Stimulated activated CD8-positive, alpha-beta memory T cell treated with anti-CD3 and anti-CD28 coated beads, Interleukin-7, amount 100 ng/mL, for 24 hours (primary cell): ENCODE data around the gene SLC13A4.
"Not testable (repeated sequence)": the region's sequence is repeated elsewhere in the genome, so short reads cannot be mapped to it uniquely, and the experiment has no call there.

Source experiments
- DNase-seq: peaks from one replicate; pipeline ENCODE4 v3.0.0-alpha.2; 2020; ENCODE audit warnings: low read depth

Gene SLC13A4

GRCh38 chr7:135718219-135718618 is 9.8 kb downstream of the SLC13A4 start:
- DNase-seq, result no peak

GRCh38 chr7:135717693-135718092 is 10.3 kb downstream of the SLC13A4 start:
- DNase-seq, result no peak

- DNase-seq, result no peak
These were observed 11.2 kb downstream of the SLC13A4 start for GRCh38 chr7:135716677-135717238.

- no peak for DNase-seq
These were observed 12.3 kb downstream of the SLC13A4 start for GRCh38 chr7:135715673-135716072.

GRCh38 chr7:135715055-135715522 is 12.9 kb downstream of the SLC13A4 start:
- no peak for DNase-seq

GRCh38 chr7:135714534-135715009 is 13.4 kb downstream of the SLC13A4 start:
- DNase-seq, result no peak

- no peak for DNase-seq
These were observed 14.0 kb downstream of the SLC13A4 start for GRCh38 chr7:135713836-135714470.

GRCh38 chr7:135712796-135713195 is 15.2 kb downstream of the SLC13A4 start:
- DNase-seq, result no peak

GRCh38 chr7:135712182-135712782 is 15.7 kb downstream of the SLC13A4 start:
- DNase-seq, result no peak

- no peak for DNase-seq
These were observed 16.9 kb downstream of the SLC13A4 start for GRCh38 chr7:135711139-135711469.

GRCh38 chr7:135710417-135711138 is 17.4 kb downstream of the SLC13A4 start:
- no peak for DNase-seq

- DNase-seq, result no peak
These were observed 18.5 kb downstream of the SLC13A4 start for GRCh38 chr7:135709508-135709907.

- no peak for DNase-seq
These were observed 19.9 kb downstream of the SLC13A4 start for GRCh38 chr7:135708041-135708440.

- no peak for DNase-seq
These were observed 20.4 kb downstream of the SLC13A4 start for GRCh38 chr7:135707570-135707966.

- DNase-seq, result no peak
These were observed 21.0 kb downstream of the SLC13A4 start for GRCh38 chr7:135706858-135707569.

GRCh38 chr7:135706038-135706742 is 21.8 kb downstream of the SLC13A4 start:
- DNase-seq, result no peak

- DNase-seq, result no peak
These were observed 23.3 kb downstream of the SLC13A4 start for GRCh38 chr7:135704698-135705097.

- no peak for DNase-seq
These were observed 23.9 kb downstream of the SLC13A4 start for GRCh38 chr7:135704074-135704473.

- DNase-seq, result no peak
These were observed 30.5 kb downstream of the SLC13A4 start for GRCh38 chr7:135697276-135698049.

- no peak for DNase-seq
These were observed 34.4 kb downstream of the SLC13A4 start for GRCh38 chr7:135693558-135693957.

GRCh38 chr7:135692606-135693005 is 35.4 kb downstream of the SLC13A4 start:
- not testable (repeated sequence) for DNase-seq
